HG03060 (cell line): Measurements from ENCODE around the gene RAET1G.
"Not testable (repeated sequence)": the region's sequence is repeated elsewhere in the genome, so short reads cannot be mapped to it uniquely, and the experiment has no call there.

Experiments used
- ATAC-seq: cut with Tn5 transposase; IDR thresholded peaks from one replicate; pipeline ENCODE4 v1.9.1; 2021; ENCODE audit warnings: low read depth, moderate number of reproducible peaks; ENCODE audit not compliant: unreplicated experiment

The RAET1G gene

DNA sequence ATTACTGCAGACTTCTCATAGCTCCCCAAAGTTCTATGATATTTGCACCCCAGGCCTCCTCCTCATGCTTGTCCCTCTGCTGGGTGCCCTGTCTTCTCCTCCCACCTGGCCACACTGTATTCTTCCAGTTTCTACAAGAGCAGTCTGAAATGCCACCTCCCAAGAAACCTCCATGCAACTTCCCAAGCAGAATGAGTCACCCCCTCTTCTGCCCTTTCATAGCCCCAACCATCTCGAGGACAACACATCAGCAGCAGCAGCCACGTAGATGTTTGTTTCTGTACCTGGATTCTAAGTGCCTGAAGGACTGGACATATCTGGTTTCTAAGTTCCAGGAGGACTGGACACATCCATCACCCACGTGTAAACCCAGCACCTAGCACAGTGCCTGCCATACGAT lies 12.3 kb upstream of the RAET1G start:
- no peak for ATAC-seq

DNA sequence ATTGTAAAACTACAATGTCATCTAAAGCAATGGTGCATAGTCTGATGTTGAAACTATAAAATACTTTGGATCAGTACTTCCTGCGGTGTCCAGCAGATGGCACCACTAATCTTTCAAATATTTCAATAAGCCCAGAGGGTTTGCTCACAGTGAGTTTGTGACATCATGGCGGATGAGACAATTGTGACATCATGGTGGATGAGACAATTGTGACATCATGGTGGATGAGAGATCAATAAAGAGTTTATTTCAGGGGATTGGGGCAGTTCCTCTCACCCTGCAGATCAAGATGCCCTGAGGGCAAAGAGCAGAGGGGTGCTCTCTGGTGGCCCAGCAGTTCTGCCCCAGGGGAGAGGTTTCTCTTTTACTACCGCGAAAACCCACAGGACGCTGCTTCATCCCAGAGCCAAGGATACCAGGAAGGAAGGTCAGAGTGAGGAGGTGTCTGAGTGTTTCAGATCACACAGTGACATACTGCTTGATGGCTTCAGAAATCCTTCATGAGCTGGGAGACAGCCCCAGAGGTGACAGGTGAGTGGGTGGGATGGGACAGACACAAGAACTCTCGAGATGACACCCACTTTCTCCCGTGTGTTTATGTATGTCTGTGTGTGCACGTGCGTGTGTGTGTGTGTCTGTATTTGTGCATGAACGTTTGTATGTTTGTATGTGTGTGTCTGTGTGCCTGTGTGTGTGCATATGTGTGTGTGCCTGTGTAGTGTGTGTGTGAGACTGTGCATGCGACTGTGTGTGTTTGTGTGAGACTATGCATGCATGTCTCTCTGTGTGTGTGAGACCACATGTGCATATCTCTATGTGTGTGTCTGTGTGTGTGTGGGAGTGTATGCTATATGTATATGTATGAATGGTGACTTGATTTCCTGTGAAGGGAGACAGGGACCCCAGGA lies 11.6 kb upstream of the RAET1G start:
- ATAC-seq: no peak

DNA sequence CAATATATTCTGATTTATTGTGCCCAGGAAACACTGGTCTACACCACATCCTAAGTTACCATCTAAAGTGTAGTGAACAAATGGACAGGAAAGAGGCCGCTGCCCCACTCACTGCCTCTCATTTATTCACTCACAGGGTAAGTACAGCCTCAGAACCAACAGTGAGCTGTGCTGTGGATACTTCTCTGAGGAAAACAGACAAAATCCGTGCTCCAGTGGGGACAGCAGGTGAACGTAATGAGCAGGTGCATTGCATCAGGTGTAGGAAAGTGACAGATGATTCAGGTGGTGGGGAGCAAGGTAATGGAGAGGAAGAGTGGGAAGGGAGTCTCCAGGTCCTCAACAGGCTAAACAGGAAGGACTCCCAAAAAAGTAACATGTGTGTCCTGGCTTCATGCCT lies 10.5 kb upstream of the RAET1G start:
- ATAC-seq: no peak

GRCh38 chr6:149933036-149933435 lies 10.1 kb upstream of the RAET1G start:
- ATAC-seq: no peak

GRCh38 chr6:149931501-149931900 lies 8.6 kb upstream of the RAET1G start:
- no peak for ATAC-seq

GRCh38 chr6:149929422-149929821 lies 6.5 kb upstream of the RAET1G start:
- no peak for ATAC-seq

- not testable (repeated sequence) for ATAC-seq
Measured at GRCh38 chr6:149927025-149927424, 4.1 kb upstream of the RAET1G start.

DNA sequence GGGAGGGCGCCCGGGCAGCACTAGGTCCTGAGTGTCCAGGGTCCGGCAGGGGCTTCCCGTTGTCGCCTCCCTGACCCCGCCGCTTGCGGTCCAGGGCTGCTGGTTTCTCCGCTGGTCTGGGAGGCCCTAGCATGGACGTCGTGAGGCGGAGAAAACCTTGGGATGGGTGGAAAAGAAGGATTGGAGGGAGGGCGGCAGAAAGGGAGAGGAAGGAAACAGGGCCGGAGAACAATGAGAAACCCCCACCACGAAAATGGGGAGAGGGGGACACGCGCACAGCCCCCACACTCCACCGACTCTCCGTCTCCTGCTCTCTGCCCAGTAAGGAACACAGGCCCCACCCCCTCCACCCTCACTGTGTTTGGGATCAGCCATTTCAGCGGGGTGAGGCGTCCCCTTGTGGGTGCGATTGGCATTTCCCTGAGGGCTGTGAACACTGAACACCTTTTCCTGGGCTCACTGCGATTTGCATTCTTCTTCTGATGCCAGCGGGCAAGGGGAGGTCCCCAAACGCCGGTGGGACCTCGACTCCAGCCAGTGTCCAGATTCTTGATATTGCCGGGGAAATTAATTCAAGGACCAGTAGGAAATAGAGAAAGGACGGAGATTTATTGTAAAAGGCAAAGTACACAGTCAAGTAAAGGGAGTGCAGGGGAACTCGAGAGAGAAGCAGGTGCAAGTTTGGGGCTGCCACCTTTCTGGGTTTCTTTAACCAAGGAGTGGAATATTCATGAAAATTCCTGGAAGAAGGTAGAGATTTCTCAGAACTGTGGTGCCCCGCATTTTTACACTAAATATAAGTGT lies 3.3 kb upstream of the RAET1G start:
- ATAC-seq: no peak

- no peak for ATAC-seq
Measured at GRCh38 chr6:149925253-149925973, 2.5 kb upstream of the RAET1G start.

DNA sequence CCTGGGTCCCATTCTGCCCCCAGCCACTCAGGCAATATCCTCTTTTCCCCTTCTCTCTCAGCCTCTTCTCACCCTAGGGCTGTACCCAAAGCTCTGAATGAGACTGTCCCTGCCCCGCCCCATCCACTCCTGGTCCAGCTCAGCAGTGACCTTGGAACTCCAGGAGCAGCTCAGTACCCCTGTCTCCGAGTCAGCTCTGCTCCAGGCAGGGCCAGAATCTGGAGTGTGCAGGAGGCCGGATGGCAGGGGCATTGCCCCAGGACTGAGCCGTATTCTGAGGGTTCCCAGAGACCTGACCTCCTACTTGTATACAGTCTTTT lies 2.0 kb upstream of the RAET1G start:
- ATAC-seq: no peak

DNA sequence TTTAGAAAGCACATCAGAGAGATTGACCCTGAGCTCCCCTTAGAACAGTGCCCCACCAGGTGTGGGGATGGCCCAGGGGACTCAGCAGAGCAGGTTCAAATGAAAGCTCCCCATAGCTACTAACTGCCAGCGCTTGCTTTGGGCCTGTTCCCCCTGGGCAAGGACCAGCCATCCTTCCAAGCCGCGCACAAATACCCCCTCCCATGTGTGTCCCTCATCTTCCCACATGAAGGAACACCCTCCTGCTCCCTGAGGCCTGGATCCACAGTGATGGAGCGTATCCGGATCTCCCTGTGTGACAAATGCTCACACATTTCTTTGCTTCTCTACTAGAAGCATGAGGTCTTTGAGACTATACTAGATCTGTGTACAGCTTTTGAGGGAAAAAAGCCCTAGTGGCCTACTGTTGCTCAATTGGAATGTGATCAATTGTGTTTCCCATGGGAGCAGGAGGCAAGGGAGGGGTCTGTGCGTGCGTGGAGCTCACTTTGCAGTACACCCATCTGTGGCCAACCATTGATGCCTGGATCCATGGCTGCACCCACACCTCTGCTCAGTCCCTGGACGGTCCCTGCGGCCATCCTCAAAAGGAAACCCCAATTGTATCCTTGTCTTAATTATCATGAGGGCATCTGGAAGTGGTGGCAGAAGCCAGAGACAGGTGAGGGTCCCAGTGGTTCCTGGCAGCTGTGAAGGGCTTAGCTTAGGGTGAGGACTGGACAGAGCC lies 1.4 kb upstream of the RAET1G start:
- ATAC-seq: no peak

- no peak for ATAC-seq
Measured at GRCh38 chr6:149923327-149923986, 536 bp upstream of the RAET1G start.

DNA sequence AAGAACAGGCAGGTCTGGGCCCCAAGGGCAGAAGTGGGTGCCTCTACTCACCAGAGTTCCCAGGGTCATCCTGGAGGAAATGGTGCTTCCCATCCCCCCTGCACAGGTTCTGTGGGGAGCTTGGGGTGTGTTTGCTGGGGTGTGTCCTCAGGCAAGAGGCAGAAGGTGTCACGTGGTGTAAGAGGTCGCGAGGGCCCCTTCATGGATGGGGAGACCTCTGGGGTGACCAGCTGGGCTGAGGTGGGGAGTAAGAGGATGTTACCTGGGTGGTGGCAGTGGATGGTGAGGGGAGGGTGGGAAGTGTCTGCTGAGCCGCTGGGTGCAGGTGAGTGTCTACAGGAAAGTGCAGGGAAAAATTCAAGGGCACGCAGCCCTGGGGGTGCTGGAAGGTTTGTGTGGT lies 830 bp downstream of the RAET1G start:
- ATAC-seq: not testable (repeated sequence)

- no peak for ATAC-seq
Measured at GRCh38 chr6:149921361-149921760, 1.6 kb downstream of the RAET1G start.

- ATAC-seq: no peak
Measured at GRCh38 chr6:149919834-149920225, 3.1 kb downstream of the RAET1G start.

DNA sequence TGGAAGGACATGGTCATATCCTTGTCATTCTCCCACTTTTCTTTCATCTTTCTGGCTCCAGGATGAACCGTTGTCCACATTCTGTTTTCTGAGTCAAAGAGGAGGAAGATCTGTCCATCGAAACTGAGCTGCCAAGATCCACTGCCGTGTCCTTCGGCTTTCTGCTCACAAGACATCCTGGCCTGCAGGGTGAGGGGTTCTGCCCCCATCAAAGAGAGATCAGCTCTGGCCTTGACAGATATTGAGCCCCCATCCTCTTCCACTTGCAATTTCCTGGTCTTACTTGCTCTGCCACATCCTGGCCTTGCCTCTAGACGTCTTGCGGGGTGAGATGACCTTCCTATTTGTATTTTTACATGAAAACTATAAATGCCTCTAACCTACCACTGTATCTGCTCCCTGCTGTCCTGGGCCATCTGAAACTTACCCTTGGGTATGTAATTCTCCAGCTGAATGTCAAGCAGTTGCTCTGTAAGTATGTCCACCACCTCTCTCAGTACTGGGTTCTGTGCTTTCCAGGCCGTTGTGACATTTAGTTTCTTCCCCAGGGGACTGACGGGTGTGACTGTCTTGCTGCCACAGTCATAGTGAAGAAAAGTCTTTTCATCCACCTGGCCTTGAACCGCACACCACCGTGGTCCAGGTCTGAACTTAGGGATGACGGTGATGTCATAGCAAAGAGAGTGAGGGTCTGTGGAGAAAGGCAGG lies 3.6 kb downstream of the RAET1G start:
- ATAC-seq: not testable (repeated sequence)

GRCh38 chr6:149918151-149918905 lies 4.6 kb downstream of the RAET1G start:
- ATAC-seq: no peak

GRCh38 chr6:149917679-149918078 lies 5.2 kb downstream of the RAET1G start:
- no peak for ATAC-seq
